Fibroblast of villous mesenchyme (primary cell): ENCODE data around the gene SETD9. TPM values are rescaled to one million over a fixed set of nuclear protein-coding genes. Genes with fewer than 3 reads are reported as not detected.
A peak's percentile ranks its signal among the peaks of the same experiment; 100 is the strongest.

ENCODE experiments used
- DNase-seq: peaks from one replicate; pipeline ENCODE4 v3.0.0-alpha.2; 2010; ENCODE audit warnings: low read depth
- H3K4me3 ChIP-seq: 2 replicates; pipeline ENCODE4 v1.5.1; 2011; ENCODE audit warnings: low read depth, mild to moderate bottlenecking, low read length
- total RNA-seq: library from RNA; depleted of rRNA; stranded (reverse); fragments of >200 nt; gene quantifications from 2 replicates; pipeline ENCODE4 v1.2.3, GENCODE V29; 2012
- TF ChIP-seq, protein P1 (sequence below): IDR thresholded peaks from 2 replicates; pipeline ENCODE4 v1.5.1; 2012; ENCODE audit warnings: low read depth, mild to moderate bottlenecking, low read length; ENCODE audit not compliant: insufficient read depth

The SETD9 gene
- total RNA-seq, 1 donor, result 7.3 TPM

- TF ChIP-seq, protein P1, sequence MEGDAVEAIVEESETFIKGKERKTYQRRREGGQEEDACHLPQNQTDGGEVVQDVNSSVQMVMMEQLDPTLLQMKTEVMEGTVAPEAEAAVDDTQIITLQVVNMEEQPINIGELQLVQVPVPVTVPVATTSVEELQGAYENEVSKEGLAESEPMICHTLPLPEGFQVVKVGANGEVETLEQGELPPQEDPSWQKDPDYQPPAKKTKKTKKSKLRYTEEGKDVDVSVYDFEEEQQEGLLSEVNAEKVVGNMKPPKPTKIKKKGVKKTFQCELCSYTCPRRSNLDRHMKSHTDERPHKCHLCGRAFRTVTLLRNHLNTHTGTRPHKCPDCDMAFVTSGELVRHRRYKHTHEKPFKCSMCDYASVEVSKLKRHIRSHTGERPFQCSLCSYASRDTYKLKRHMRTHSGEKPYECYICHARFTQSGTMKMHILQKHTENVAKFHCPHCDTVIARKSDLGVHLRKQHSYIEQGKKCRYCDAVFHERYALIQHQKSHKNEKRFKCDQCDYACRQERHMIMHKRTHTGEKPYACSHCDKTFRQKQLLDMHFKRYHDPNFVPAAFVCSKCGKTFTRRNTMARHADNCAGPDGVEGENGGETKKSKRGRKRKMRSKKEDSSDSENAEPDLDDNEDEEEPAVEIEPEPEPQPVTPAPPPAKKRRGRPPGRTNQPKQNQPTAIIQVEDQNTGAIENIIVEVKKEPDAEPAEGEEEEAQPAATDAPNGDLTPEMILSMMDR, result no peak
- H3K4me3 ChIP-seq, result no peak overlapping the region
- DNase-seq, result no peak
Observed at GRCh38 chr5:56919942-56920662, 10.7 kb downstream of the SETD9 start.

DNA sequence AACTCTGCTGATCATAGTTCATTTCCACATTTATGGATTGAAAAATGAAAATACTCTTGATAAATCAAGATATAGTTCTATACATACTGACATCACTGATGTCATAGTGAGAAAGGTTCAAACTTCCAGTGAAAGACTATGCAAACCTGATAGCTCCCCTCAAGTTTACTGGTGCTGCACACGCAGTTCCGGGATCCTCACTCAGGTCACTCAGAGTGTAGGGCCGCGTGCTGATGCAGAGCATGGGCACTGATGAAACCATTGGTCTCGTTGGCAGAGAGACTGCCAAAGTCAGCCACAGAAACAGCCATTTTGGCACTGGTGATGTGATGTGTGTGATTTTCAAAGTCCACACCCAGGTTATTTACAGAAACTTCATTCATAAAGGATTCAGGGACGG lies 13.5 kb downstream of the SETD9 start:
- TF ChIP-seq, protein P1, result no peak
- H3K4me3 ChIP-seq, result no peak overlapping the region
- DNase-seq, result no peak

DNA sequence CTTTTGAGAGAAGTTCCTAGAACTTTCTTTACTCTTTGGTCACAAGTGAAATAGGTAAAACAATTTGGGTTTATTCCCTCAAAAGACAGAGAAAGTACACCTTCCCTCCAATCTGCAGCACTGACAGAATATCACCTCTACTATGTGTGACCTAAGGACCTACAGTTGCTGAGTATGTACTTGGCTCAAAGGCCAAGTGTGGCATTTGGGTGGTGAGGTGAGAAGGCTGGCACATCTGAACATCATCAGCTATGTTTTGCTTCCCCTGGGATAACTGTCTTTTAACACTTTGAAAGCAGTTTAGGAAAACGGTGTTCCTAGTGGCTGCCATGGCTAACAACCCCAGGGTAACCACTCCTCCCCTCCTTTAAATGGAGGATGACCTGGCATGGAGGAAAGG lies 24.9 kb downstream of the SETD9 start:
- H3K4me3 ChIP-seq, result no peak overlapping the region
- no peak for DNase-seq
- TF ChIP-seq, protein P1, result no peak

- H3K4me3 ChIP-seq, result no peak overlapping the region
- no peak for DNase-seq
- TF ChIP-seq, protein P1, result no peak
Observed at GRCh38 chr5:56938858-56939257, 29.5 kb downstream of the SETD9 start.

GRCh38 chr5:56941981-56942380 lies 32.6 kb downstream of the SETD9 start:
- TF ChIP-seq, protein P1, result no peak
- H3K4me3 ChIP-seq, result no peak overlapping the region
- DNase-seq, result peak; percentile 14

- DNase-seq, result no peak
- no peak overlapping the region for H3K4me3 ChIP-seq
- TF ChIP-seq, protein P1, result no peak
Observed at GRCh38 chr5:56947052-56947451, 37.7 kb downstream of the SETD9 start.
